Keratinocyte (primary cell): ENCODE measurements around the gene CIROP. TPM values are rescaled to one million over a fixed set of nuclear protein-coding genes. Genes with fewer than 3 reads are reported as not detected.

ENCODE experiments used
- DNase-seq: peaks from one replicate; pipeline ENCODE4 v3.0.0-alpha.2; 2011; ENCODE audit warnings: low read depth, missing footprints, low spot score
- FAIRE-seq: peaks from 2 replicates; lab custom pipeline; 2011; peaks lifted over from hg19 to GRCh38; lab: Jason Lieb, UNC
- H2AFZ ChIP-seq: 2 replicates; pipeline ENCODE4 v1.6.0; 2012; ENCODE audit warnings: low read length, control low read depth, inconsistent platforms; ENCODE audit not compliant: control insufficient read depth
- H3K27ac ChIP-seq: 2 replicates; pipeline ENCODE4 v1.5.1; 2011; ENCODE audit warnings: low read length; ENCODE audit not compliant: control insufficient read depth, insufficient read depth
- H3K27me3 ChIP-seq: 3 replicates; pipeline ENCODE4 v1.6.0; 2011; ENCODE audit warnings: low read length; ENCODE audit not compliant: control insufficient read depth, insufficient read depth; ENCODE audit errors: extremely low read depth
- H3K36me3 ChIP-seq, 2 experiments: 2 replicates in 1 of 2; 3 replicates in 1 of 2; pipeline ENCODE4 v1.5.1; 2011; ENCODE audit warnings: low read length in 2 of 2, mild to moderate bottlenecking in 1 of 2; ENCODE audit not compliant: control insufficient read depth in 2 of 2, insufficient read depth in 2 of 2; ENCODE audit errors: extremely low read depth in 1 of 2
- H3K4me1 ChIP-seq: 3 replicates; pipeline ENCODE4 v1.5.1; 2011; ENCODE audit warnings: low read length; ENCODE audit not compliant: control insufficient read depth, insufficient read depth; ENCODE audit errors: extremely low read depth
- H3K4me2 ChIP-seq: 3 replicates; pipeline ENCODE4 v1.6.0; 2011; ENCODE audit warnings: low read depth, low read length; ENCODE audit not compliant: control insufficient read depth, insufficient read depth; ENCODE audit errors: extremely low read depth
- H3K4me3 ChIP-seq, 3 experiments: fragments of 200-600 bp in 1 of 3; sonication (generic) in 1 of 3; 2 replicates in 2 of 3; 3 replicates in 1 of 3; pipeline ENCODE4 v1.5.1; 2011 to 2016; ENCODE audit warnings: low read length in 3 of 3, mild to moderate bottlenecking in 3 of 3, control low read depth in 2 of 3, inconsistent platforms in 1 of 3, low read depth in 1 of 3, mixed read lengths in 1 of 3, mixed run types in 1 of 3, moderate library complexity in 1 of 3; ENCODE audit not compliant: control insufficient read depth in 2 of 3, insufficient read depth in 2 of 3; ENCODE audit errors: extremely low read depth in 1 of 3
- H3K79me2 ChIP-seq: 2 replicates; pipeline ENCODE4 v1.6.0; 2012; ENCODE audit warnings: low read length; ENCODE audit not compliant: control insufficient read depth, insufficient read depth
- H3K9ac ChIP-seq: 3 replicates; pipeline ENCODE4 v1.6.0; 2011; ENCODE audit warnings: low read length; ENCODE audit not compliant: control insufficient read depth, insufficient read depth; ENCODE audit errors: extremely low read depth
- H3K9me1 ChIP-seq: 3 replicates; pipeline ENCODE4 v1.6.0; 2011; ENCODE audit warnings: low read length; ENCODE audit not compliant: control insufficient read depth, insufficient read depth; ENCODE audit errors: extremely low read depth
- H3K9me3 ChIP-seq: 2 replicates; pipeline ENCODE4 v1.5.1; 2012; ENCODE audit warnings: low read depth, low read length; ENCODE audit not compliant: control insufficient read depth
- H4K20me1 ChIP-seq: 3 replicates; pipeline ENCODE4 v1.6.0; 2011; ENCODE audit warnings: low read length; ENCODE audit not compliant: control insufficient read depth, insufficient read depth; ENCODE audit errors: extremely low read depth
- EZH2 ChIP-seq: IDR thresholded peaks from one replicate; pipeline ENCODE4 v1.6.1; 2012; ENCODE audit warnings: inconsistent platforms, mild to moderate bottlenecking, low read length, moderate library complexity
- dilution Hi-C: fragments of 300-500 bp; cut with MboI; formaldehyde crosslinking; loops from one replicate; pipeline ENCODE4 v1.7.0; 2020; ENCODE audit warnings: low sequenced_read_pairs; ENCODE audit not compliant: extremely low pct_ligation_motif_present
- polyA plus RNA-seq, 5 experiments: library from polyadenylated mRNA; depleted of rRNA in 3 of 5; stranded (reverse) in 3 of 5; stranded (forward) in 1 of 5; unstranded in 1 of 5; fragments of >200 nt; gene quantifications; 1 replicate in 1 of 5; 2 replicates in 3 of 5; 3 replicates in 1 of 5; pipeline versions ENCODE4 v1.2.1 to v1.2.3, GENCODE V29; 2011 to 2012; ENCODE audit warnings: missing spikeins in 2 of 5, low read depth in 1 of 5, low replicate concordance in 1 of 5
- TF ChIP-seq, protein P1 (sequence below), 3 experiments: IDR thresholded peaks in 1 of 3; conservative IDR thresholded peaks in 1 of 3; optimal IDR thresholded peaks in 1 of 3; 2 replicates in 2 of 3; 3 replicates in 1 of 3; pipeline versions ENCODE3 to v1.5.1; 2011; ENCODE audit warnings: low read length in 3 of 3, mild to moderate bottlenecking in 3 of 3, moderate library complexity in 2 of 3, control low read depth in 1 of 3, inconsistent platforms in 1 of 3; ENCODE audit not compliant: insufficient read depth in 2 of 3; ENCODE audit errors: extremely low read depth in 1 of 3

CIROP gene
- polyA plus RNA-seq, 1 donor (not counting 4 experiments of a cell fraction or from before 2014, with no cell fraction given): not detected

DNA sequence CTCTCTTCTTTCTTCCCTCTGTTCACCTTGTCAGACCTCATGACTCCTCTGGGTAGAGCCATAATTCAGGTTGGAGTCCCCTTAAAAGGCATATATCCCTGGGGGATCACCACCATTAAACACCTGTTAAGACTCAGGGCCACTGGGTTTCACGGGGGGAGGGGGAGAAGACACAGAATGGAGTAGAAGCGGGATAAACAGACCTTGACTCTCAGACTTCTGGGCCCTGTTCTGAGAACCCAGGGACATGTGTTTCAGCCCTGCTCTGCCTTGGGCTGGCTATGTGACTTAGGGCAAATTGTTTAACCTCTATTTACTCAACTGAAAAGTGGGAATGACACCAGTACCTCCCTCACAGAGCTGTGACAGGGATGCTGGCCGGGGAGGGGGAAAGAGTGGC, 52.1 kb downstream of the CIROP start:
- no peaks in the 10 kb centered on the region for H3K27me3 ChIP-seq
- FAIRE-seq (no peak), DNase-seq (no peak)
- H3K9me1 ChIP-seq: no peaks in the 10 kb centered on the region
- peak overlapping the region; percentile 22 for H2AFZ ChIP-seq
- no peaks in the 10 kb centered on the region for H4K20me1 ChIP-seq
- H3K79me2 ChIP-seq: no peaks in the 10 kb centered on the region
- H3K9ac ChIP-seq: no peak overlapping the region
- peaks cover 21% of the 10 kb centered on the region for H3K4me1 ChIP-seq
- TF ChIP-seq, protein P1, sequence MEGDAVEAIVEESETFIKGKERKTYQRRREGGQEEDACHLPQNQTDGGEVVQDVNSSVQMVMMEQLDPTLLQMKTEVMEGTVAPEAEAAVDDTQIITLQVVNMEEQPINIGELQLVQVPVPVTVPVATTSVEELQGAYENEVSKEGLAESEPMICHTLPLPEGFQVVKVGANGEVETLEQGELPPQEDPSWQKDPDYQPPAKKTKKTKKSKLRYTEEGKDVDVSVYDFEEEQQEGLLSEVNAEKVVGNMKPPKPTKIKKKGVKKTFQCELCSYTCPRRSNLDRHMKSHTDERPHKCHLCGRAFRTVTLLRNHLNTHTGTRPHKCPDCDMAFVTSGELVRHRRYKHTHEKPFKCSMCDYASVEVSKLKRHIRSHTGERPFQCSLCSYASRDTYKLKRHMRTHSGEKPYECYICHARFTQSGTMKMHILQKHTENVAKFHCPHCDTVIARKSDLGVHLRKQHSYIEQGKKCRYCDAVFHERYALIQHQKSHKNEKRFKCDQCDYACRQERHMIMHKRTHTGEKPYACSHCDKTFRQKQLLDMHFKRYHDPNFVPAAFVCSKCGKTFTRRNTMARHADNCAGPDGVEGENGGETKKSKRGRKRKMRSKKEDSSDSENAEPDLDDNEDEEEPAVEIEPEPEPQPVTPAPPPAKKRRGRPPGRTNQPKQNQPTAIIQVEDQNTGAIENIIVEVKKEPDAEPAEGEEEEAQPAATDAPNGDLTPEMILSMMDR (optimal IDR thresholded peaks at IDR 0.05 in 1 of 3, IDR thresholded peaks at IDR 0.05 in 1 of 3, conservative IDR thresholded peaks at IDR 0.05 in 1 of 3; ENCODE audit: extremely low read depth in 1 of 3, insufficient read depth in 2 of 3, low read length in 3 of 3): no peak
- TF ChIP-seq EZH2: no peak
- no peaks in the 10 kb centered on the region for H3K36me3 ChIP-seq
- dilution Hi-C loops: no loop called here
- no peak overlapping the region for H3K4me3 ChIP-seq
- H3K9me3 ChIP-seq: no peaks in the 10 kb centered on the region
- H3K4me2 ChIP-seq: no peak overlapping the region
- no peak overlapping the region for H3K27ac ChIP-seq

DNA sequence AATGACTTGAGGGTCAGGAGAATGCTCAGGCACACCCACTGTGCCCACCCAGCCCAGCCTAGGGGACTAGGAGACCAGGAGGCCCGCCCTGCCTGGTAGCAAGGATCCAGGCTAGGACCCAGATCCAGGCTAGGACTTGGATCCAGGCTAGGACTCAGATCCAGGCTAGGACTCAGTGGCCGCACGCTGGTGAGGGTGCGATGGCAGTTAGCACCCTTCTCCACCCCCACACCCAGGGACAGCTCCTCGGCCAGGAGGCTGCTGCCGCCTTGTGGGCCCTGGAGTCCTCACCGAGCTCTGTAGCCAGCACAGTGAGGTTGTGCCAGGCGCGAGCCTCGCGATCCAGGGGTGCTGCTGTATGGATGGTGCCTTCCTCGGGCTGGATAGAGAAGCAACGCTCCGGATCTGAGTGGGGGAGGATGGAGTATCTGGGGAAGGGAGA, 52.6 kb downstream of the CIROP start:
- dilution Hi-C loops: no loop called here
- TF ChIP-seq, protein P1 (optimal IDR thresholded peaks at IDR 0.05 in 1 of 3, IDR thresholded peaks at IDR 0.05 in 1 of 3, conservative IDR thresholded peaks at IDR 0.05 in 1 of 3; ENCODE audit: extremely low read depth in 1 of 3, insufficient read depth in 2 of 3, low read length in 3 of 3): peak; percentile 59 to 81 (median 80)
- TF ChIP-seq EZH2: no peak
- Histone ChIP-seq H3K4me2 (no peak overlapping the region), H3K36me3 (no peaks in the 10 kb centered on the region), H3K79me2 (no peaks in the 10 kb centered on the region), H3K4me3 (no peak overlapping the region), H3K27me3 (no peaks in the 10 kb centered on the region), H3K4me1 (peaks cover 21% of the 10 kb centered on the region), H4K20me1 (no peaks in the 10 kb centered on the region), H3K9ac (no peak overlapping the region), H3K9me1 (no peaks in the 10 kb centered on the region), H3K27ac (no peak overlapping the region), H3K9me3 (no peaks in the 10 kb centered on the region), H2AFZ (peak overlapping the region; percentile 22)
- no peak for DNase-seq
- FAIRE-seq: no peak
